ENCODE data around the gene GRIK4.

- TF ChIP-seq GATA3 (IDR thresholded peaks at IDR 0.05; ENCODE audit: low read depth, low read length) = no peak
- peak; percentile 38; the same call in 1 of the 2 replicates for TF ChIP-seq GATA2 (IDR thresholded peaks at IDR 0.05; ENCODE audit: low read depth, low read length)
These were observed 232.8 kb downstream of the GRIK4 start for GRCh38 chr11:120744016-120744994.
